ENCODE data around the gene NAA35.
"Not testable (repeated sequence)": the region's sequence is repeated elsewhere in the genome, so short reads cannot be mapped to it uniquely, and the experiment has no call there.

NAA35 gene

DNA sequence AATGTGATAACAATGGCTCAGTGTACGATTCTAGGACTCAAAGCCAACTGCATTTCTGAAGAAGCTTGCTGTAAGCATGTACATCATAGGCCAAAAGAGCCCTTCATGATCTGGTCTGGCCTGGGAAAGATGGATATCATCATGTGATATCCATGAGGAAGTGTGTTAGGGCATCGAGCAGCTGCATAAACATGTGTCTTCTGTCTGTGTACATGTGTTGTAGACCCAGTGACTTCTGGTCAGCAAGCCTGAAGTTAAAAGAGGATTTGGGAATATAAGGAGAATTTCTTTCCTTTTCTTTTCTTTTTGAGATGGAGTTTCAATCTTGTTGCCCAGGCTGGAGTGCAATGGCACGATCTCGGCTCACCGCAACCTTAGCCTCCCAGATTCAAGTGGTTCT lies 15.5 kb upstream of the NAA35 start:
- TF ChIP-seq, protein P1, sequence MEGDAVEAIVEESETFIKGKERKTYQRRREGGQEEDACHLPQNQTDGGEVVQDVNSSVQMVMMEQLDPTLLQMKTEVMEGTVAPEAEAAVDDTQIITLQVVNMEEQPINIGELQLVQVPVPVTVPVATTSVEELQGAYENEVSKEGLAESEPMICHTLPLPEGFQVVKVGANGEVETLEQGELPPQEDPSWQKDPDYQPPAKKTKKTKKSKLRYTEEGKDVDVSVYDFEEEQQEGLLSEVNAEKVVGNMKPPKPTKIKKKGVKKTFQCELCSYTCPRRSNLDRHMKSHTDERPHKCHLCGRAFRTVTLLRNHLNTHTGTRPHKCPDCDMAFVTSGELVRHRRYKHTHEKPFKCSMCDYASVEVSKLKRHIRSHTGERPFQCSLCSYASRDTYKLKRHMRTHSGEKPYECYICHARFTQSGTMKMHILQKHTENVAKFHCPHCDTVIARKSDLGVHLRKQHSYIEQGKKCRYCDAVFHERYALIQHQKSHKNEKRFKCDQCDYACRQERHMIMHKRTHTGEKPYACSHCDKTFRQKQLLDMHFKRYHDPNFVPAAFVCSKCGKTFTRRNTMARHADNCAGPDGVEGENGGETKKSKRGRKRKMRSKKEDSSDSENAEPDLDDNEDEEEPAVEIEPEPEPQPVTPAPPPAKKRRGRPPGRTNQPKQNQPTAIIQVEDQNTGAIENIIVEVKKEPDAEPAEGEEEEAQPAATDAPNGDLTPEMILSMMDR (IDR thresholded peaks at IDR 0.05; ENCODE audit: extremely low read depth, insufficient read depth, missing control alignments): no peak
- no peak for DNase-seq (ENCODE audit: low spot score)
- in situ Hi-C loops (cut with MboI; ENCODE audit: low pct_unique_long_range_greater_than_20kb, low sequenced_read_pairs, unreplicated experiment): loop anchor here (25.0 kb wide), 1 partner anchor 238 kb away; no protein-coding TSS in a partner anchor

DNA sequence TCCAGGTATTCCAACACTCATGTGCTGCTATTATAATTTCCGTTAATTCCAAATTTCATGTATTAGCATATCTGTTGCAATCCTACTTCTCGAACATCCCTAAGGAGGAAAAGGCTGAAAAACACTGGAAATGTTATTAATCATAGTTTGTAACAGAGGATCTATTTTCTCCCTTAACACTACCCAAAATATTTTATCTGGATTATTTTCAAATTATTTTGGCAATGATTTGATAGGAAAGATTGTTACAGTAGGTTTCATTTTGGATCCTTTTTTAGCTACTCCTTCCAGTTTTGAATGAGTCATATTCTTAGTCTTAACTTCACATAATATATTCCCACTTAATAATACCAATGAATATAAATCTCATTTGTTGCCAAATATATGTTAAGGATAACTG lies 13.9 kb upstream of the NAA35 start:
- TF ChIP-seq, protein P1 (IDR thresholded peaks at IDR 0.05; ENCODE audit: extremely low read depth, insufficient read depth, missing control alignments): no peak
- in situ Hi-C loops (cut with MboI; ENCODE audit: low pct_unique_long_range_greater_than_20kb, low sequenced_read_pairs, unreplicated experiment): loop anchor here (25.0 kb wide), 1 partner anchor 240 kb away; no protein-coding TSS in a partner anchor
- no peak for DNase-seq (ENCODE audit: low spot score)

DNA sequence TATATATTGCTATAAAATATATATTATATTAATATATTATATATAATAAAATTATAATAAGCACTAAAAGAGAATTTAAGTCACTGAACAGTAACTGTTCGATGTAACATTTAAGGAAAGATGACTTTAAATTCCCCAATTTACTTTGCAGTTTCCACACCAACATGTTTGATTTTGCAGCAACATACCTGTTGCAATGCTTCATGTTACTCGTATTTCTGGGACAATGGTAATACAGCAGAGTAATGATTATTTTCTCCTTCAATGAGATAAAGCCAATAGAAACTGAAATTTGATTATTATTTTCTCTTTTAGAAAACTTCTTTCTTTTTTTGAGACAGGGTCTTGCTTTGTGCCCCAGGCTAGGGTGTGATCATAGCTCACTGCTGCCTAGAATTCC lies 9.5 kb upstream of the NAA35 start:
- in situ Hi-C loops (cut with MboI; ENCODE audit: low pct_unique_long_range_greater_than_20kb, low sequenced_read_pairs, unreplicated experiment): loop anchor here (25.0 kb wide), 1 partner anchor 244 kb away; no protein-coding TSS in a partner anchor
- no peak for DNase-seq (ENCODE audit: low spot score)
- TF ChIP-seq, protein P1 (IDR thresholded peaks at IDR 0.05; ENCODE audit: extremely low read depth, insufficient read depth, missing control alignments): no peak

DNA sequence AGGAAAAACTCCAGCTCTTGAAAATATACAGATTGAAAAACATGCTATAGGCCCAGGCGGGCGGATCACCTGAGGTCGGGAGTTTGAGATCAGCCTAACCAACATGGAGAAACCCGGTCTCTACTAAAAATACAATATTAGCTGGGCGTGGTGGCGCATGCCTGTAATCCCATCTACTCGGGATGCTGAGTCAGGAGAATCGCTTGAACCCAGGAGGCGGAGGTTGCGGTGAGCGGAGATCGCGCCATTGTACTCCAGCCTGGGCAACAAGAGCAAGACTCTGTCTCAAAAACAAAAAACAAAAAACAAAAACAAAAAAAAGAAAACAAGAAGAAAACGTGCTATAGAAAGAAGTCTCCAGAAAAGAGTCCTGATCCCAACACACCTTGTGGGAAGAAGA lies 5.0 kb upstream of the NAA35 start:
- not testable (repeated sequence) for DNase-seq (ENCODE audit: low spot score)
- in situ Hi-C loops (cut with MboI; ENCODE audit: low pct_unique_long_range_greater_than_20kb, low sequenced_read_pairs, unreplicated experiment): loop anchor here (25.0 kb wide), 1 partner anchor 249 kb away; no protein-coding TSS in a partner anchor

DNA sequence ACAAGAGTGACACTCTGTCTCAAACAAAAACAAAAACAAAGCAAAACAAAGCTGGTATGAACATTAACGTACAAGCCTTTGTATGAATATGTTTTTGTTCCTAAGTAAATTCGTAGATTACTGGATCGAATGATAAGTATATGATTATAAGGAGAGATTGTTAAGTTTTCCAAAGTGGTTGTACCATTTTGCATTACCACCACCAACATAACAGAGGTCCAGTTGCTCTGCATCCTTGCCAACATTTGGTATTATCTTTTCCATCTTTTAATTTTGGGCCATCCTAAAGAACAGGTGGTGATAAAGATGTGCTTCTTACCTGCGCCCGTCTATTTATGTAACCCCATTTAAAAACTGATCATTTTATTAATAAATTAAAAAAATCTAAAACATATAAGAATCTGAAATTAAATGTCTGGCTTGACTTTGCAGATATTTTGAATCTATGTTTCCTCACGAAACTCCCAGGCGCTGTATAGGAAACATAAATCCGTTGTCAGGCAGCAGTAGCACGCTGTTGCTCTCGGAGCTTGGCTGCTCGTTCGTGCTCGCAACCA lies 593 bp upstream of the NAA35 start:
- DNase-seq (ENCODE audit: low spot score): no peak
- in situ Hi-C loops (cut with MboI; ENCODE audit: low pct_unique_long_range_greater_than_20kb, low sequenced_read_pairs, unreplicated experiment): loop anchor here (25.0 kb wide), 1 partner anchor 253 kb away; no protein-coding TSS in a partner anchor
- TF ChIP-seq, protein P1 (IDR thresholded peaks at IDR 0.05; ENCODE audit: extremely low read depth, insufficient read depth, missing control alignments): no peak

DNA sequence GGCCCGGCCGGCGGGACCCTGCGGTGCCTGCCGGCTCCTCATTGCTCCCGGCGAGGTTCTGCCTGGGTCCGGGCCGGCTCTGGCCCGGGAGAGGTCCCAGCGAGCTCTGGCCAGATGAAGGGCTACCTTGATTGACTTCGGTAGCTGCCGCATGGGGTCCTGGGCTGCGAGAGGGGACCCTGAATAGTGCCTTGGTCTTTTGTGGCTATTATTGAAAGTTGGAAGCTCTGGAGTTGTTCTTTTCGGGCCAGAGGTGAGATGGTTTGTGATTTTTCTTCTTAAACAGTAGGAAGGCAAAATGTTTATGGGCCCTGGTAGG lies 635 bp downstream of the NAA35 start:
- TF ChIP-seq, protein P1 (IDR thresholded peaks at IDR 0.05; ENCODE audit: extremely low read depth, insufficient read depth, missing control alignments): no peak
- in situ Hi-C loops (cut with MboI; ENCODE audit: low pct_unique_long_range_greater_than_20kb, low sequenced_read_pairs, unreplicated experiment): loop anchor here (25.0 kb wide), 1 partner anchor 254 kb away; no protein-coding TSS in a partner anchor
- no peak for DNase-seq (ENCODE audit: low spot score)

DNA sequence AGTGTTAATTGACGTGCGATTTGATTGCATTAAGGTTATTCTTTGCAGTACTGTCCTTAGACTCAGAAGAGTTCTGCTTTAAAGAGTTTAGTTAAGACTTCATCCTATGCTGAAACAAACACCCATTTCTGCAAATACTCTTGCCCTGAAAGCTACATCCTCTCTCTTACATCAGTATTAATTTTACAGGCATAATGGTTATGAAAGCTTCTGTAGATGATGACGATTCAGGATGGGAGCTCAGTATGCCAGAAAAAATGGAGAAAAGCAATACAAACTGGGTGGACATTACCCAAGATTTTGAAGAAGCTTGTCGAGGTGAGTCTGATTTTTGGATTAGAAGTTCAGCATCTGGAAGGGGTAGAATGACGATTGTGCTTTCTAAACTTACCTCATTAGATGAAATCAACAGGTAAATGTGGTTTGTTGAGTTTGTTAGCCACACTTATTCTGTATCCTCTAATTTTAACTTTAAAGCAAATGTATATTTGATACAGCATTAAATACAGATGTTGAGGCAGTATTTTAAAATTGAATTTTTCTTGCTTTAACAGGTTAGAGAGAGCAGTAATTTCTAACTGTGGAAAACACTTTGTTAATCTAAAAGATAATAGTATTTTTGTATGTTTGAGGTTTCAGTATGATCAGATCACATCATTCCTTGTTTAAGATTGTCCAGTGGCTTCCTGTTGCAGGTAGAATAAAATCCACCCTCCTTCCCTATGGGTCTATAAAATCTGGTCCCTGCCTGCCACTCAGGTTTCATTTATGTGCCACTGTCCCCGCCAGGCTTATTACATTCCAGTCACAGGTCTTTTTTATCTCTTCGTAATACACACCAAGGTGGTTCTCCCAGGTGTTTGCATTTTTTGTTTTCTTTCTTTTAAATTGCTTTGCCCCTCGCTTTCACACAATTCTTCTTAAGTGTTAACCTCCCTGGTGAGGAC lies 1.3 kb downstream of the NAA35 start:
- no peak for DNase-seq (ENCODE audit: low spot score)
- in situ Hi-C loops (cut with MboI; ENCODE audit: low pct_unique_long_range_greater_than_20kb, low sequenced_read_pairs, unreplicated experiment): loop anchor here (25.0 kb wide), 1 partner anchor 255 kb away; no protein-coding TSS in a partner anchor

More for the DNA sequence above, 1.3 kb downstream of the NAA35 start:
- TF ChIP-seq, protein P1 (IDR thresholded peaks at IDR 0.05; ENCODE audit: extremely low read depth, insufficient read depth, missing control alignments): no peak

Data from GM13977 (cell line).